OCI-LY3 (cell line): ENCODE results near the gene ACAD11.

Experiments
- H2AFZ ChIP-seq: fragments of 200-600, 300-600 bp; shearing (Covaris generic); 2 replicates; pipeline ENCODE4 v1.6.0; 2014; ENCODE audit warnings: antibody characterized with exemption, low read depth, low read length
- H3K27ac ChIP-seq: fragments of 200-600, 300-600 bp; sonication (generic); 2 replicates; pipeline ENCODE4 v1.5.1; 2014; ENCODE audit warnings: mild to moderate bottlenecking, low read length, moderate library complexity, mixed read lengths
- H3K27me3 ChIP-seq: fragments of 200-600, 300-600 bp; sonication (generic); 2 replicates; pipeline ENCODE4 v1.6.1; 2014; ENCODE audit warnings: low read depth, low read length, mixed read lengths
- H3K36me3 ChIP-seq: fragments of 200-600, 300-600 bp; sonication (generic); replicated peaks from 2 replicates; pipeline ENCODE3; 2014; ENCODE audit warnings: low read depth, low read length, mixed read lengths
- H3K4me1 ChIP-seq: fragments of 300-600, 200-600 bp; sonication (generic); 2 replicates; pipeline ENCODE4 v1.6.1; 2014; ENCODE audit warnings: low read length, mixed read lengths
- H3K4me2 ChIP-seq: fragments of 200-600, 300-600 bp; sonication (generic); 2 replicates; pipeline ENCODE4 v1.6.1; 2014; ENCODE audit warnings: low read length, mixed read lengths
- H3K4me3 ChIP-seq: fragments of 300-600, 200-600 bp; sonication (generic); 2 replicates; pipeline ENCODE4 v1.5.1; 2014; ENCODE audit warnings: antibody characterized with exemption, mild to moderate bottlenecking, low read length, moderate library complexity
- H3K79me2 ChIP-seq: fragments of 300-600, 200-600 bp; shearing (Covaris generic); 2 replicates; pipeline ENCODE4 v1.6.1; 2014; ENCODE audit warnings: mild to moderate bottlenecking, low read length, mixed read lengths
- H3K9ac ChIP-seq: fragments of 300-600, 200-600 bp; shearing (Covaris generic); 2 replicates; pipeline ENCODE4 v1.6.0; 2014; ENCODE audit warnings: mild to moderate bottlenecking, low read length, moderate library complexity
- H3K9me3 ChIP-seq: fragments of 200-600, 300-600 bp; shearing (Covaris generic); 2 replicates; pipeline ENCODE4 v1.6.1; 2014; ENCODE audit warnings: low read length, mixed read lengths; ENCODE audit not compliant: insufficient read depth
- H4K20me1 ChIP-seq: fragments of 200-600, 300-600 bp; sonication (generic); 2 replicates; pipeline ENCODE4 v1.6.1; 2016; ENCODE audit warnings: low read length, mixed read lengths; ENCODE audit not compliant: insufficient read depth
- CTCF ChIP-seq: fragments of 200-600, 300-600 bp; sonication (generic); IDR thresholded peaks from 2 replicates; pipeline ENCODE4 v1.5.1; 2014; ENCODE audit warnings: antibody characterized with exemption, low read length, low read depth
- EZH2phosphoT487 ChIP-seq: fragments of 200-600 bp; shearing (Covaris generic); IDR thresholded peaks from 2 replicates; pipeline ENCODE4 v1.6.1; 2018; ENCODE audit warnings: antibody characterized with exemption, mixed run types, low read depth

The ACAD11 gene

GRCh38 chr3:132519914-132520313 is 139.7 kb downstream of the ACAD11 start:
- Histone ChIP-seq H3K9me3 (no peaks in the 10 kb centered on the region), H3K9ac (no peak overlapping the region), H2AFZ (no peak overlapping the region), H3K4me2 (no peak overlapping the region), H4K20me1 (no peaks in the 10 kb centered on the region), H3K27me3 (no peaks in the 10 kb centered on the region), H3K27ac (no peak overlapping the region), H3K79me2 (no peaks in the 10 kb centered on the region), H3K4me1 (no peaks in the 10 kb centered on the region), H3K4me3 (no peak overlapping the region), H3K36me3 (peaks cover 32% of the 10 kb centered on the region)
- TF ChIP-seq EZH2phosphoT487 (no peak), CTCF (no peak)

GRCh38 chr3:132517311-132517710 is 142.3 kb downstream of the ACAD11 start:
- Histone ChIP-seq H3K36me3 (peaks cover 36% of the 10 kb centered on the region), H3K27me3 (no peaks in the 10 kb centered on the region)
- no peak for TF ChIP-seq EZH2phosphoT487
- TF ChIP-seq CTCF, result no peak

GRCh38 chr3:132513057-132513456 is 146.6 kb downstream of the ACAD11 start:
- no peaks in the 10 kb centered on the region for H3K9me3 ChIP-seq
- TF ChIP-seq CTCF, result no peak
- no peak for TF ChIP-seq EZH2phosphoT487
- no peak overlapping the region for H3K4me2 ChIP-seq
- H3K4me3 ChIP-seq, result no peak overlapping the region
- peaks cover 35% of the 10 kb centered on the region for H3K36me3 ChIP-seq
- H4K20me1 ChIP-seq, result no peaks in the 10 kb centered on the region
- no peaks in the 10 kb centered on the region for H3K4me1 ChIP-seq
- H2AFZ ChIP-seq, result no peak overlapping the region
- H3K27me3 ChIP-seq, result no peaks in the 10 kb centered on the region
- H3K79me2 ChIP-seq, result no peaks in the 10 kb centered on the region
- H3K27ac ChIP-seq, result no peak overlapping the region
- no peak overlapping the region for H3K9ac ChIP-seq

More at GRCh38 chr3:132517311-132517710, 142.3 kb downstream of the ACAD11 start:
- no peaks in the 10 kb centered on the region for H4K20me1 ChIP-seq
- H3K27ac ChIP-seq, result no peak overlapping the region
- no peaks in the 10 kb centered on the region for H3K9me3 ChIP-seq
- no peak overlapping the region for H2AFZ ChIP-seq
- no peak overlapping the region for H3K9ac ChIP-seq
- H3K4me2 ChIP-seq, result no peak overlapping the region
- H3K4me1 ChIP-seq, result no peaks in the 10 kb centered on the region
- no peak overlapping the region for H3K4me3 ChIP-seq
- no peaks in the 10 kb centered on the region for H3K79me2 ChIP-seq

DNA sequence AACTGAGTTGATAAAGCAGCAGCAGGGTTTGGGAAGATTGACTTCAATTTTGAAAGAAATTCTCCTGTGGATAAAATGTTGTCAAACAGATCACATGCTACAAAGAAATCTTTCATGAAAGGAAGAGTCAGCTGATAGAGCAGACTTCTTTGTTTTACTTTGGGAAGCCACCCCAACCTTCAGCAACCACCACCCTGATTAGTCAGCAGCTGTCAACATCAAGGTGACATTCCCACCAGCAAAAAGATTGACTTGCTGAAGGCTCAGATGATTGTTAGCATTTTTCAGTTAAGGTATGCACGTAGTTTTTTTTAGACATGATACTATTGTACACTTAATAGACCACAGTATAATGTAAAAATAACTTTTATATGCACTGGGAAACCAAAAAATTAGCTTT is 150.1 kb downstream of the ACAD11 start:
- Histone ChIP-seq H3K4me2 (no peak overlapping the region), H3K4me3 (no peak overlapping the region), H4K20me1 (no peaks in the 10 kb centered on the region), H3K27me3 (no peaks in the 10 kb centered on the region), H3K36me3 (peaks cover 34% of the 10 kb centered on the region), H2AFZ (no peak overlapping the region), H3K9ac (no peak overlapping the region), H3K27ac (no peak overlapping the region), H3K79me2 (no peaks in the 10 kb centered on the region), H3K4me1 (no peaks in the 10 kb centered on the region), H3K9me3 (no peaks in the 10 kb centered on the region)
- TF ChIP-seq EZH2phosphoT487 (no peak), CTCF (no peak)
